Gastrocnemius medialis (tissue), 4 donors: ENCODE data around the gene POTEH. TPM values are rescaled to one million over a fixed set of nuclear protein-coding genes. Genes with fewer than 3 reads are reported as not detected.
"Not testable (repeated sequence)": the region's sequence is repeated elsewhere in the genome, so short reads cannot be mapped to it uniquely, and the experiment has no call there.

Source experiments
- ATAC-seq, 2 donors: fragments of 150-250 bp; one replicate each; pipeline ENCODE4 v1.9.1; 2016
- DNase-seq, 2 donors: peaks; one replicate each; pipeline ENCODE4 v3.0.0-alpha.2; 2019
- H3K27ac ChIP-seq, 4 donors: fragments of 200-600 bp; sonication (generic); 1 replicate in 1 of 4; 2 replicates in 3 of 4; pipeline ENCODE4 v1.5.1; 2016 to 2018; ENCODE audit warnings: mild to moderate bottlenecking in 2 of 4, moderate library complexity in 1 of 4
- H3K27me3 ChIP-seq, 3 donors: fragments of 200-600 bp; sonication (generic) in 2 of 3; 1 replicate in 1 of 3; 2 replicates in 2 of 3; pipeline versions ENCODE4 v1.5.1 to v1.6.0; 2016 to 2019; ENCODE audit warnings: mild to moderate bottlenecking in 1 of 3, moderate library complexity in 1 of 3
- H3K36me3 ChIP-seq, 2 donors: fragments of 200-600 bp; sonication (generic) in 1 of 2; one replicate each; pipeline ENCODE4 v1.5.1; 2017 to 2018
- H3K4me1 ChIP-seq, 2 donors: fragments of 200-600 bp; sonication (generic) in 1 of 2; one replicate each; pipeline ENCODE4 v1.5.1; 2016 to 2017; ENCODE audit warnings: mild to moderate bottlenecking in 2 of 2
- H3K4me3 ChIP-seq, 4 donors: fragments of 200-600 bp; sonication (generic) in 3 of 4; 1 replicate in 1 of 4; 2 replicates in 3 of 4; pipeline ENCODE4 v1.5.1; 2016 to 2019; ENCODE audit warnings: mild to moderate bottlenecking in 2 of 4
- H3K9me3 ChIP-seq, 3 donors: fragments of 200-600 bp; sonication (generic) in 2 of 3; 1 replicate in 1 of 3; 2 replicates in 2 of 3; pipeline ENCODE4 v1.5.1; 2016 to 2019
- in situ Hi-C, 4 donors: fragments of 200-750 bp; cut with MboI; loops; one replicate each; pipeline versions ENCODE4 v1.15.0 to v1.8.0; 2017; ENCODE audit warnings: low sequenced_read_pairs in 4 of 4
- intact Hi-C: fragments of 100-400 bp; cut with DNase I; formaldehyde crosslinking; loops from one replicate; pipeline ENCODE4 v1.15.1; 2023; ENCODE audit warnings: low total_unique reads
- total RNA-seq, 4 donors: library from RNA; depleted of rRNA; stranded (reverse); fragments of >200 nt; gene quantifications; one replicate each; pipeline versions ENCODE4 v1.1.0 to v1.2.3, GENCODE V29; 2016

The POTEH gene
- total RNA-seq, 4 donors from 2014 or later = not detected

DNA sequence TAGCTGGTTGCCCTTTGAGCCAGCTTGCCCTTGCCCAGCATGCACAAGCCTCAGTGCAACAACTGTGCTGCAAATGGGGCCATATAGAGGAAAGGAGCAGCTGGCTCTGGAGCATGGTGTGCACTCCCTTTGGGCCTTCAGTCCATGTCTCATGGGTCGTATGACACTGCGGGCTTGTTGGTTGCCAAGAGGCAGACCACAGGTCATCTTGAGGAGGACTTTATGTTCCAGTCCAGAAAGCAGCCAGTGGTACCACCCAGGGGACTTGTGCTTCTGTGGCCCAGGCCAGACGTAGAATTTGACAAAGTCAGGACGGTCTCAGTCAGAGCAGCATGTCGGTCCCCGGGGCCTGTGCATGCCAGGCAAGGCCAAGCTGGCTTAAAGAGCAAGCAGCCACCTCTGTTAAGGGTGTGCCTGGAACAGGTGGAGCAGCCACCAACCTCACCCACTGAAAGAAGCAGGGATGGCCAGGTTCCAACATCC, 49.1 kb downstream of the POTEH start:
- H3K36me3 ChIP-seq, H3K27ac ChIP-seq, DNase-seq, H3K27me3 ChIP-seq, H3K9me3 ChIP-seq, in situ Hi-C loops, ATAC-seq, intact Hi-C loops, H3K4me1 ChIP-seq, H3K4me3 ChIP-seq: not testable (repeated sequence)

DNA sequence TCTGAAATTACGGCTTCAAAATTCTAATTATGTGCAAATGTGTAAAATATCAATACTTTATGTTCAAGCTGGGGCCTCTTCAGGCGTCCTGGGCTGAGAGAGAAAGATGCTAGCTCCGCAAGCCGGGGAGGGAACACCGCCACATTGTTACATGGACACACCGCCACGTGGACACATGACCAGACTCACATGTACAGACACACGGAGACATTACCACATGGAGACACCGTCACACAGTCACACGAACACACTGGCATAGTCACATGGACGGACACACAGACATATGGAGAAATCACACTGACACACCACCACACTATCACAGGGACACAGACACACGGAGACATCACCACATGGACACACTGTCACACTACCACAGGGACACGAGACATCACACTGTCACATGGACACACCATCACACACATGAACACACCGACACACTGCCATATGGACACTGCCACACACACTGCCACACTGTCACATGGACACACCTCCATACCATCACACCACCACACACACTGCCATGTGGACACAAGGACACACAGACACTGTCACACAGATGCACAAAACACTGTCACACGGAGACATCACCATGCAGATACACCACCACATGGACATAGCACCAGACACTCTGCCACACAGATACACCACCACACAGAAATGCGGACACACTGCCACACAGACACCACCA, 58.0 kb downstream of the POTEH start:
- H3K36me3 ChIP-seq, ATAC-seq, H3K4me1 ChIP-seq, in situ Hi-C loops, H3K9me3 ChIP-seq, H3K27me3 ChIP-seq, H3K27ac ChIP-seq, DNase-seq, H3K4me3 ChIP-seq, intact Hi-C loops: not testable (repeated sequence)

- H3K27me3 ChIP-seq, H3K27ac ChIP-seq, H3K9me3 ChIP-seq, H3K36me3 ChIP-seq, intact Hi-C loops, H3K4me3 ChIP-seq, in situ Hi-C loops, ATAC-seq, DNase-seq, H3K4me1 ChIP-seq: not testable (repeated sequence)
Observed at GRCh38 chr22:15749181-15749970, 59.5 kb downstream of the POTEH start.

- DNase-seq, H3K27me3 ChIP-seq, intact Hi-C loops, H3K27ac ChIP-seq, H3K36me3 ChIP-seq, in situ Hi-C loops, ATAC-seq, H3K4me3 ChIP-seq, H3K4me1 ChIP-seq, H3K9me3 ChIP-seq: not testable (repeated sequence)
Observed at GRCh38 chr22:15759443-15760097, 69.7 kb downstream of the POTEH start.

DNA sequence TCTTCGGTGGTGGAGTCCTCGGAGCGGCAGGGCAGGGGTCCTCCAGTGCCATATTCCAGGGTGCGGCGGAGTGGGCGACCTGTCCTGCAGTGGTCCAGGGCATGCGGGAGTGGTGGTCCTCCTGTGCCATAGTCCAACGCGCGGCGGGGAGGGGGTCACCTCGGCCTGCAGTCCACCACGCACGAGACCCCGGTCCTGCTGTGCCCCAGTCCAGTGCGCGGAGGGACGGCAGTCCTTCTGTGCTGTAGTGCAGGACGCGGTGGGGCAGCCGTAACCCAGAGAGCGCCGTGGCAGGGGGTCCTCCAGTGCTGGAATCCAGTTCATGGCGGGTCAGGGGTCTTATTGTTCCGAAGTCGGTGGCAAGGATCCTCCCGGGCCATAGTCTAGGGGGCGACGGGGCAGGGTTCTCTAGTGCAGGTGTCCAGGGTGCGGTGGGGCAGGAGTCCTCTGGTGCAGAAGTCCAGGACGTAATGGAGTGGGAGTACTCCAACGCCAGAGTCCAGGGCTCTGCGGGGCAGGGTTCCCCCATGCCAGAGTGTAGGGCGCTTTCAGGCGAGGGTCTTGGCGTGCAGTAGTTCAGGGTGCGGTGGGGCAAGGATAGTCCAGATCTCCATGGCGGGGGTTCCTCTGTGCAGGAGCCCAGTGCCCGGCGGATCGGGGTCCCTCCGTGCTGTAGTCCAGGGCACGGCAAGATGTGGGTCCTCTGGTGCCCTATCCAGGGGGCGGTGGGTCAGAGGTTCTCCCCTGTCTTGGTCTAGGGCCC, 70.7 kb downstream of the POTEH start:
- DNase-seq, H3K27me3 ChIP-seq, ATAC-seq, in situ Hi-C loops, H3K4me1 ChIP-seq, intact Hi-C loops, H3K27ac ChIP-seq, H3K36me3 ChIP-seq, H3K9me3 ChIP-seq, H3K4me3 ChIP-seq: not testable (repeated sequence)

- intact Hi-C loops, DNase-seq, H3K27me3 ChIP-seq, in situ Hi-C loops, H3K4me1 ChIP-seq, H3K36me3 ChIP-seq, ATAC-seq, H3K27ac ChIP-seq, H3K4me3 ChIP-seq, H3K9me3 ChIP-seq: not testable (repeated sequence)
Observed at GRCh38 chr22:15761151-15761777, 71.4 kb downstream of the POTEH start.

GRCh38 chr22:15763559-15763958, 73.7 kb downstream of the POTEH start:
- ATAC-seq, DNase-seq, H3K27ac ChIP-seq, H3K36me3 ChIP-seq, in situ Hi-C loops, intact Hi-C loops, H3K27me3 ChIP-seq, H3K9me3 ChIP-seq, H3K4me3 ChIP-seq, H3K4me1 ChIP-seq: not testable (repeated sequence)

Other genes with a start within 250 kb of the POTEH start
- gene OR11H1, start 161.8 kb upstream of the POTEH start, total RNA-seq = not detected